Measurements from ENCODE around the gene SNRPD3. TPM values are rescaled to one million over a fixed set of nuclear protein-coding genes. Genes with fewer than 3 reads are reported as not detected.

Gene SNRPD3
- total RNA-seq, 1 donor from 2014 or later = 66.8 TPM

GRCh38 chr22:24584166-24584790 is 28.5 kb downstream of the SNRPD3 start:
- Histone ChIP-seq H3K4me1 (peaks cover 17% of the 10 kb centered on the region), H3K9me3 (no peaks in the 10 kb centered on the region), H3K27ac (peak overlapping the region; percentile 53), H3K36me3 (peaks cover 27% of the 10 kb centered on the region), H3K27me3 (ENCODE audit: low read depth) (no peaks in the 10 kb centered on the region), H3K4me3 (no peak overlapping the region)
- no peak for ATAC-seq
- no peak for TF ChIP-seq CTCF (IDR thresholded peaks at IDR 0.05)
- no peak for DNase-seq
- intact Hi-C loops (cut with DNase I) = no loop called here

DNA sequence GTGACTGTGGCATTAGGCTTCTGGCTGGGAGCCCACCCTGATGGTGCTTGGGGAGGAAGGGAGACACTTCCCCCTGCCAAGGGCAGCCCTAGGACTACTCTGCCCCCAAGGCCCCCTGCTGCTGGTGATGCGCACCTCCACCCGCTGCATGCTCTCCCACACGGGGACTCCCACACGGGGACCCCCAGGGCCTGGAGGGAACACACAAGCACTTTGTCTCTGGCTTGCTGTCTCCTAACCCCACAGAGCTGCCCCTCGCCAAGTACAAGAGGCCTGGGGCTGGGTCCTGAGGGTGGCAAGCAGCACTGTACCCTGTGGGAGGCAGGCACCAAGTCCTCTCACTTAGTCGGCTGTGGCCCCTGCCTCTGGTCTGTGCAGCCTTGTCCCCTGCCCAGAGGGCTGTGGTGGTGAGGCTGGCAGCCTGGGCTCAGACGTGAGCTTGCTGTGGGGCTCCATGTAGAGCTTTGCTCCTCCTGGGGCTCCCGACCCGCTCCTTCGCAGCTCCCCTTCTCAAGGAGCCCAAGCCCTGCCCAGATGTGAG is 29.1 kb downstream of the SNRPD3 start:
- no peaks in the 10 kb centered on the region for H3K27me3 ChIP-seq (ENCODE audit: low read depth)
- H3K36me3 ChIP-seq = peaks cover 31% of the 10 kb centered on the region
- DNase-seq (no peak), ATAC-seq (no peak)
- H3K4me3 ChIP-seq = no peak overlapping the region
- H3K9me3 ChIP-seq = no peaks in the 10 kb centered on the region
- intact Hi-C loops (cut with DNase I) = no loop called here
- no peak for TF ChIP-seq CTCF (IDR thresholded peaks at IDR 0.05)
- H3K4me1 ChIP-seq = peaks cover 15% of the 10 kb centered on the region
- no peak overlapping the region for H3K27ac ChIP-seq

- no peak for ATAC-seq
- intact Hi-C loops (cut with DNase I) = no loop called here
- Histone ChIP-seq H3K4me1 (peaks cover 15% of the 10 kb centered on the region), H3K27ac (no peak overlapping the region), H3K27me3 (ENCODE audit: low read depth) (no peaks in the 10 kb centered on the region), H3K4me3 (no peak overlapping the region), H3K36me3 (peaks cover 31% of the 10 kb centered on the region), H3K9me3 (no peaks in the 10 kb centered on the region)
- DNase-seq = no peak
- TF ChIP-seq CTCF (IDR thresholded peaks at IDR 0.05) = no peak
Measured at GRCh38 chr22:24585461-24585860, 29.7 kb downstream of the SNRPD3 start.

DNA sequence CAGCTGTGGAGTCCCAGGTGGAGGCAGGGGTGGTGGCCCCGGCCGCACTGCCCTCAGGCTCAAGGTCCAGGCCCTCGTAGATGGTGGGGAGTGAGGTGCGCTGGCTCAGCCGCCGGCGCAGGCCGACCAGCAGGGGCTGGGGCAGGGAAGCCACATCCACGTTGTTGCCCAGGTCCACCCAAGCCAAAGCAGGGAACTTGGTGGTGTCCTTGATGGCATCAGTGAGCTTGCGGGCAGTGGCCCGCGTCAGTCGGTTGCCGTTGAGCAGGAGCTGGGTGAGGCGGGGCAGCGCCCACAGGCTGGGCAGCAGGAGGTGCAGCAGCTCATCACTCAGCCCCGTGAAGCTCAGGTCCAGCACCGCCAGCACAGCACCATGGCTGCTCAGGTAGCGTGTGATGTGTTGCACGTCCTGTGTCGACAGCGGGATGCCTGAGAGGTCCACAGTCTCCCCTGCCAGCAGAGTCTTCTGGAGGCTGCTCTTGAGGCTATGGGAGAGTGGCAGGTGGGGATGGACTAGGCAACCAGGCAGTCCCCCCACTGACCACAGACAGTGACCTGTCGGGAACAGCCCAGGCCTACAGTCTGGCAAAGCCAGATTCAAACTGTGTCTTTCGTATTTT is 30.2 kb downstream of the SNRPD3 start:
- DNase-seq (no peak), ATAC-seq (no peak)
- no peak for TF ChIP-seq CTCF (IDR thresholded peaks at IDR 0.05)
- peaks cover 15% of the 10 kb centered on the region for H3K4me1 ChIP-seq
- no peaks in the 10 kb centered on the region for H3K9me3 ChIP-seq
- intact Hi-C loops (cut with DNase I) = no loop called here
- H3K27me3 ChIP-seq (ENCODE audit: low read depth) = no peaks in the 10 kb centered on the region
- no peak overlapping the region for H3K27ac ChIP-seq
- H3K4me3 ChIP-seq = no peak overlapping the region
- peaks cover 31% of the 10 kb centered on the region for H3K36me3 ChIP-seq

DNA sequence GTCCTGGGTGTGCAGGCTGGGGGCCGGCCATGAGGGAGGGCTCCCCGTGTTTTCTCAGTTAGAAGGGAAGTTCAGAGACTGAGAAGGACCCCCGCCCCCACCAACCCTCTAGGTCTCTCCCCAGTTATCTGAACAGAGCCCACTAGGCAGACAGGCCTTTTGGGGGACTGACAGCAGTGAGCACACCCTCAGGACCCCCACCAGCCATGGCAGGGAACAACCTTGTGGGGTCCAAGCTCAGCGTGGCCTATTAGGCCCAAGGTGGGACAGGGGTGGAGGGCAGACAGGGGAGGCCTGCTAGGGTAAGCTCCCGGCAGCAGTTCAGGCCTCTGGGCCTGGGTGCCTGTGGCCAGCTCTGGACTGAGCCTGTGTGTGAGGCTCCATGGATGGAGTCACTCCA is 31.5 kb downstream of the SNRPD3 start:
- no peak for ATAC-seq
- peaks cover 20% of the 10 kb centered on the region for H3K4me1 ChIP-seq
- no peak for TF ChIP-seq CTCF (IDR thresholded peaks at IDR 0.05)
- no peak for DNase-seq
- intact Hi-C loops (cut with DNase I) = no loop called here
- H3K4me3 ChIP-seq = no peak overlapping the region
- H3K27ac ChIP-seq = no peak overlapping the region
- no peaks in the 10 kb centered on the region for H3K27me3 ChIP-seq (ENCODE audit: low read depth)
- no peaks in the 10 kb centered on the region for H3K9me3 ChIP-seq
- H3K36me3 ChIP-seq = peaks cover 31% of the 10 kb centered on the region

All from lower lobe of right lung (tissue), 2 donors.